H1 (cell line): ENCODE results near the gene SLC6A2. TPM values are rescaled to one million over a fixed set of nuclear protein-coding genes. Genes with fewer than 3 reads are reported as not detected.

Experiments used
- CBX5 ChIP-seq: fragments of 300-800, 300-1000 bp; sonication (generic); IDR thresholded peaks from 2 replicates; pipeline ENCODE4 v1.7.1; 2016; ENCODE audit warnings: antibody characterized with exemption, low read length, low read depth
- CBX8 ChIP-seq: fragments of 300-800, 300-1000 bp; sonication (generic); IDR thresholded peaks from 2 replicates; pipeline ENCODE4 v1.7.1; 2016; ENCODE audit warnings: low read depth, low read length, borderline replicate concordance
- CHD7 ChIP-seq: fragments of 300-600 bp; sonication (generic); IDR thresholded peaks from 2 replicates; pipeline ENCODE4 v1.7.1; 2012; ENCODE audit warnings: low read length, moderate library complexity, mild to moderate bottlenecking, inconsistent platforms; ENCODE audit not compliant: insufficient replicate concordance
- HDAC2 ChIP-seq, 2 experiments: fragments of 300-600 bp in 1 of 2; sonication (generic) in 1 of 2; IDR thresholded peaks; 2 replicates each; pipeline ENCODE4 v1.6.1; 2011 to 2012; ENCODE audit warnings: low read depth in 2 of 2, low read length in 2 of 2, mild to moderate bottlenecking in 2 of 2, moderate library complexity in 2 of 2, borderline replicate concordance in 1 of 2, inconsistent platforms in 1 of 2
- SUZ12 ChIP-seq: fragments of 200-600 bp; sonication (generic); IDR thresholded peaks from 2 replicates; pipeline ENCODE4 v1.6.1; 2012; ENCODE audit warnings: mild to moderate bottlenecking, inconsistent platforms, low read length, moderate library complexity, mixed read lengths
- polyA plus RNA-seq, 7 experiments: library from polyadenylated mRNA; depleted of rRNA in 3 of 7; stranded (reverse) in 5 of 7; unstranded in 2 of 7; fragments of >200 nt in 5 of 7; fragments of 200-250 nt in 2 of 7; gene quantifications; 1 replicate in 5 of 7; 2 replicates in 1 of 7; 4 replicates in 1 of 7; pipeline versions ENCODE4 v1.2.1 to v1.2.3, GENCODE V29; 2011 to 2013; ENCODE audit warnings: missing spikeins in 2 of 7, mixed read lengths in 2 of 7
- total RNA-seq: library from RNA; stranded (reverse); fragmentation: NEBNext Ultra II Directional; extraction: Animal tissue kit (Norgen Biotek cat#: 25700); gene quantifications from 2 replicates; pipeline ENCODE4 v1.2.1, GENCODE V29; 2021

The SLC6A2 gene
- total and polyA plus RNA-seq, 2 of the 8 experiments (the other 6 are each of a cell fraction or from before 2014, with no cell fraction given), result 0.35 TPM; not detected in 1

- TF ChIP-seq CHD7 (no peak), CBX5 (no peak), HDAC2 (IDR thresholded peaks at IDR 0.05; ENCODE audit: borderline replicate concordance in 1 of 2, low read depth in 2 of 2, low read length in 2 of 2) (no peak), CBX8 (no peak), SUZ12 (no peak)
Measured at GRCh38 chr16:55662644-55663031, 6.8 kb downstream of the SLC6A2 start (continued).
